ENCODE data around the gene ECHDC3. TPM values are rescaled to one million over a fixed set of nuclear protein-coding genes. Genes with fewer than 3 reads are reported as not detected.

The ECHDC3 gene
- polyA plus RNA-seq, 4 donors, result 3.8 to 25.8 (median 9.7) TPM

GRCh38 chr10:11787846-11788245 lies 45.7 kb downstream of the ECHDC3 start:
- WGBS, 3 donors, result 56 to 74% (median 61%) methylated on average over 10 of the region's 10 CpGs
- Histone ChIP-seq H3K9me3 (ENCODE audit: control insufficient read depth in 2 of 2, insufficient read depth in 1 of 2, low read depth in 1 of 2, low read length in 1 of 2) (no peaks in the 10 kb centered on the region), H3K4me1 (ENCODE audit: control insufficient read depth in 3 of 3, insufficient read depth in 2 of 3, low read depth in 1 of 3, low read length in 2 of 3) (no peaks in the 10 kb centered on the region), H3K4me3 (ENCODE audit: low read depth in 1 of 3, low read length in 3 of 3) (no peak overlapping the region), H3K27me3 (ENCODE audit: control insufficient read depth in 3 of 3, insufficient read depth in 3 of 3, low read length in 3 of 3) (no peaks in the 10 kb centered on the region), H3K27ac (ENCODE audit: low read depth in 1 of 3, low read length in 2 of 3) (no peak overlapping the region), H3K36me3 (ENCODE audit: control insufficient read depth in 3 of 3, insufficient read depth in 2 of 3, low read depth in 1 of 3, low read length in 3 of 3) (no peaks in the 10 kb centered on the region)
- DNase-seq (no peak), FAIRE-seq (no peak)

- no peak overlapping the region for H3K4me3 ChIP-seq (ENCODE audit: low read depth in 1 of 3, low read length in 3 of 3)
- 73 to 77% (median 73%) methylated on average over 2 of the region's 2 CpGs for WGBS, 3 donors
- DNase-seq (no peak), FAIRE-seq (no peak)
- H3K36me3 ChIP-seq (ENCODE audit: control insufficient read depth in 3 of 3, insufficient read depth in 2 of 3, low read depth in 1 of 3, low read length in 3 of 3), result no peaks in the 10 kb centered on the region
- no peaks in the 10 kb centered on the region for H3K27me3 ChIP-seq (ENCODE audit: control insufficient read depth in 3 of 3, insufficient read depth in 3 of 3, low read length in 3 of 3)
- no peaks in the 10 kb centered on the region for H3K9me3 ChIP-seq (ENCODE audit: control insufficient read depth in 2 of 2, insufficient read depth in 1 of 2, low read depth in 1 of 2, low read length in 1 of 2)
- H3K4me1 ChIP-seq (ENCODE audit: control insufficient read depth in 3 of 3, insufficient read depth in 2 of 3, low read depth in 1 of 3, low read length in 2 of 3), result peaks cover 0 to 4% (median 0%) of the 10 kb centered on the region in 3 donors
- no peak overlapping the region for H3K27ac ChIP-seq (ENCODE audit: low read depth in 1 of 3, low read length in 2 of 3)
Measured at GRCh38 chr10:11789306-11789705, 47.1 kb downstream of the ECHDC3 start.

GRCh38 chr10:11789956-11790355 lies 47.8 kb downstream of the ECHDC3 start:
- no peaks in the 10 kb centered on the region for H3K9me3 ChIP-seq (ENCODE audit: control insufficient read depth in 2 of 2, insufficient read depth in 1 of 2, low read depth in 1 of 2, low read length in 1 of 2)
- no peak overlapping the region for H3K27ac ChIP-seq (ENCODE audit: low read depth in 1 of 3, low read length in 2 of 3)
- peaks cover 0 to 5% (median 0%) of the 10 kb centered on the region in 3 donors for H3K4me1 ChIP-seq (ENCODE audit: control insufficient read depth in 3 of 3, insufficient read depth in 2 of 3, low read depth in 1 of 3, low read length in 2 of 3)
- H3K4me3 ChIP-seq (ENCODE audit: low read depth in 1 of 3, low read length in 3 of 3), result no peak overlapping the region
- no peak for FAIRE-seq
- H3K36me3 ChIP-seq (ENCODE audit: control insufficient read depth in 3 of 3, insufficient read depth in 2 of 3, low read depth in 1 of 3, low read length in 3 of 3), result no peaks in the 10 kb centered on the region
- H3K27me3 ChIP-seq (ENCODE audit: control insufficient read depth in 3 of 3, insufficient read depth in 3 of 3, low read length in 3 of 3), result no peaks in the 10 kb centered on the region
- no peak for DNase-seq
- WGBS, 3 donors, result 80 to 86% (median 82%) methylated on average over 8 of the region's 8 CpGs

- Histone ChIP-seq H3K27me3 (ENCODE audit: control insufficient read depth in 3 of 3, insufficient read depth in 3 of 3, low read length in 3 of 3) (no peaks in the 10 kb centered on the region), H3K27ac (ENCODE audit: low read depth in 1 of 3, low read length in 2 of 3) (peak overlapping the region in 1 of 3 donors; percentile 46), H3K36me3 (ENCODE audit: control insufficient read depth in 3 of 3, insufficient read depth in 2 of 3, low read depth in 1 of 3, low read length in 3 of 3) (no peaks in the 10 kb centered on the region), H3K4me1 (ENCODE audit: control insufficient read depth in 3 of 3, insufficient read depth in 2 of 3, low read depth in 1 of 3, low read length in 2 of 3) (peaks cover 0 to 5% (median 0%) of the 10 kb centered on the region in 3 donors), H3K4me3 (ENCODE audit: low read depth in 1 of 3, low read length in 3 of 3) (no peak overlapping the region), H3K9me3 (ENCODE audit: control insufficient read depth in 2 of 2, insufficient read depth in 1 of 2, low read depth in 1 of 2, low read length in 1 of 2) (no peaks in the 10 kb centered on the region)
- no peak for FAIRE-seq
- DNase-seq, result peak in 1 of 2 donors; percentile 59
- 74 to 91% (median 85%) methylated on average over 12 of the region's 12 CpGs for WGBS, 3 donors
Measured at GRCh38 chr10:11793762-11794479, 51.7 kb downstream of the ECHDC3 start.

- FAIRE-seq (no peak), DNase-seq (peak in 1 of 2 donors; percentile 52)
- no peak overlapping the region for H3K4me3 ChIP-seq (ENCODE audit: low read depth in 1 of 3, low read length in 3 of 3)
- WGBS, 3 donors, result 55 to 81% (median 63%) methylated on average over 5 of the region's 5 CpGs
- no peaks in the 10 kb centered on the region for H3K36me3 ChIP-seq (ENCODE audit: control insufficient read depth in 3 of 3, insufficient read depth in 2 of 3, low read depth in 1 of 3, low read length in 3 of 3)
- H3K9me3 ChIP-seq (ENCODE audit: control insufficient read depth in 2 of 2, insufficient read depth in 1 of 2, low read depth in 1 of 2, low read length in 1 of 2), result no peaks in the 10 kb centered on the region
- peak overlapping the region in 1 of 3 donors; percentile 46 for H3K27ac ChIP-seq (ENCODE audit: low read depth in 1 of 3, low read length in 2 of 3)
- H3K27me3 ChIP-seq (ENCODE audit: control insufficient read depth in 3 of 3, insufficient read depth in 3 of 3, low read length in 3 of 3), result no peaks in the 10 kb centered on the region
- H3K4me1 ChIP-seq (ENCODE audit: control insufficient read depth in 3 of 3, insufficient read depth in 2 of 3, low read depth in 1 of 3, low read length in 2 of 3), result peaks cover 0 to 5% (median 0%) of the 10 kb centered on the region in 3 donors
Measured at GRCh38 chr10:11794566-11794965, 52.4 kb downstream of the ECHDC3 start.

- H3K4me1 ChIP-seq (ENCODE audit: control insufficient read depth in 3 of 3, insufficient read depth in 2 of 3, low read depth in 1 of 3, low read length in 2 of 3), result peaks cover 0 to 5% (median 0%) of the 10 kb centered on the region in 3 donors
- no peaks in the 10 kb centered on the region for H3K27me3 ChIP-seq (ENCODE audit: control insufficient read depth in 3 of 3, insufficient read depth in 3 of 3, low read length in 3 of 3)
- H3K27ac ChIP-seq (ENCODE audit: low read depth in 1 of 3, low read length in 2 of 3), result peak overlapping the region in 1 of 3 donors; percentile 46
- FAIRE-seq (no peak), DNase-seq (no peak)
- no peaks in the 10 kb centered on the region for H3K36me3 ChIP-seq (ENCODE audit: control insufficient read depth in 3 of 3, insufficient read depth in 2 of 3, low read depth in 1 of 3, low read length in 3 of 3)
- H3K9me3 ChIP-seq (ENCODE audit: control insufficient read depth in 2 of 2, insufficient read depth in 1 of 2, low read depth in 1 of 2, low read length in 1 of 2), result no peaks in the 10 kb centered on the region
- H3K4me3 ChIP-seq (ENCODE audit: low read depth in 1 of 3, low read length in 3 of 3), result no peak overlapping the region
- WGBS, 3 donors, result 86 to 91% (median 90%) methylated on average over 25 of the region's 25 CpGs
Measured at GRCh38 chr10:11795101-11795920, 53.1 kb downstream of the ECHDC3 start.

GRCh38 chr10:11796474-11796873 lies 54.3 kb downstream of the ECHDC3 start:
- WGBS, 3 donors, result 64 to 88% (median 87%) methylated on average over 2 of the region's 2 CpGs
- H3K36me3 ChIP-seq (ENCODE audit: control insufficient read depth in 3 of 3, insufficient read depth in 2 of 3, low read depth in 1 of 3, low read length in 3 of 3), result no peaks in the 10 kb centered on the region
- no peak for FAIRE-seq
- no peaks in the 10 kb centered on the region for H3K27me3 ChIP-seq (ENCODE audit: control insufficient read depth in 3 of 3, insufficient read depth in 3 of 3, low read length in 3 of 3)
- H3K4me3 ChIP-seq (ENCODE audit: low read depth in 1 of 3, low read length in 3 of 3), result no peak overlapping the region
- peaks cover 0 to 5% (median 0%) of the 10 kb centered on the region in 3 donors for H3K4me1 ChIP-seq (ENCODE audit: control insufficient read depth in 3 of 3, insufficient read depth in 2 of 3, low read depth in 1 of 3, low read length in 2 of 3)
- no peak overlapping the region for H3K27ac ChIP-seq (ENCODE audit: low read depth in 1 of 3, low read length in 2 of 3)
- no peaks in the 10 kb centered on the region for H3K9me3 ChIP-seq (ENCODE audit: control insufficient read depth in 2 of 2, insufficient read depth in 1 of 2, low read depth in 1 of 2, low read length in 1 of 2)
- no peak for DNase-seq

GRCh38 chr10:11797281-11797680 lies 55.1 kb downstream of the ECHDC3 start:
- 94 to 95% (median 94%) methylated on average over 10 of the region's 10 CpGs for WGBS, 3 donors
- H3K27ac ChIP-seq (ENCODE audit: low read depth in 1 of 3, low read length in 2 of 3), result no peak overlapping the region
- no peaks in the 10 kb centered on the region for H3K36me3 ChIP-seq (ENCODE audit: control insufficient read depth in 3 of 3, insufficient read depth in 2 of 3, low read depth in 1 of 3, low read length in 3 of 3)
- FAIRE-seq (no peak), DNase-seq (no peak)
- no peak overlapping the region for H3K4me3 ChIP-seq (ENCODE audit: low read depth in 1 of 3, low read length in 3 of 3)
- H3K9me3 ChIP-seq (ENCODE audit: control insufficient read depth in 2 of 2, insufficient read depth in 1 of 2, low read depth in 1 of 2, low read length in 1 of 2), result no peaks in the 10 kb centered on the region
- no peaks in the 10 kb centered on the region for H3K27me3 ChIP-seq (ENCODE audit: control insufficient read depth in 3 of 3, insufficient read depth in 3 of 3, low read length in 3 of 3)
- peaks cover 0 to 5% (median 0%) of the 10 kb centered on the region in 3 donors for H3K4me1 ChIP-seq (ENCODE audit: control insufficient read depth in 3 of 3, insufficient read depth in 2 of 3, low read depth in 1 of 3, low read length in 2 of 3)

All from small intestine (tissue), 7 donors.